ENCODE measurements around the gene CDC42BPA.

GRCh38 chr1:227155004-227155403, 163.3 kb downstream of the CDC42BPA start:
- TF ChIP-seq, protein P1, sequence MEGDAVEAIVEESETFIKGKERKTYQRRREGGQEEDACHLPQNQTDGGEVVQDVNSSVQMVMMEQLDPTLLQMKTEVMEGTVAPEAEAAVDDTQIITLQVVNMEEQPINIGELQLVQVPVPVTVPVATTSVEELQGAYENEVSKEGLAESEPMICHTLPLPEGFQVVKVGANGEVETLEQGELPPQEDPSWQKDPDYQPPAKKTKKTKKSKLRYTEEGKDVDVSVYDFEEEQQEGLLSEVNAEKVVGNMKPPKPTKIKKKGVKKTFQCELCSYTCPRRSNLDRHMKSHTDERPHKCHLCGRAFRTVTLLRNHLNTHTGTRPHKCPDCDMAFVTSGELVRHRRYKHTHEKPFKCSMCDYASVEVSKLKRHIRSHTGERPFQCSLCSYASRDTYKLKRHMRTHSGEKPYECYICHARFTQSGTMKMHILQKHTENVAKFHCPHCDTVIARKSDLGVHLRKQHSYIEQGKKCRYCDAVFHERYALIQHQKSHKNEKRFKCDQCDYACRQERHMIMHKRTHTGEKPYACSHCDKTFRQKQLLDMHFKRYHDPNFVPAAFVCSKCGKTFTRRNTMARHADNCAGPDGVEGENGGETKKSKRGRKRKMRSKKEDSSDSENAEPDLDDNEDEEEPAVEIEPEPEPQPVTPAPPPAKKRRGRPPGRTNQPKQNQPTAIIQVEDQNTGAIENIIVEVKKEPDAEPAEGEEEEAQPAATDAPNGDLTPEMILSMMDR (IDR thresholded peaks at IDR 0.05; ENCODE audit: borderline replicate concordance, extremely low read depth, low read length, poor library complexity, severe bottlenecking) = no peak
- TF ChIP-seq EZH2 (IDR thresholded peaks at IDR 0.05; ENCODE audit: borderline replicate concordance, low read depth, low read length, severe bottlenecking) = no peak
